GM23248 (cell line): ENCODE data around the gene MPC1.

Experiments
- EZH2 ChIP-seq: fragments of 200-600 bp; sonication (generic); IDR thresholded peaks from 2 replicates; pipeline ENCODE4 v1.6.1; 2018; ENCODE audit warnings: antibody characterized with exemption, mild to moderate bottlenecking; ENCODE audit not compliant: insufficient read depth, poor library complexity, severe bottlenecking
- EZH2phosphoT487 ChIP-seq: fragments of 200-600 bp; sonication (generic); IDR thresholded peaks from 2 replicates; pipeline ENCODE4 v1.6.1; 2018; ENCODE audit warnings: antibody characterized with exemption, moderate library complexity, mild to moderate bottlenecking, low read depth; ENCODE audit not compliant: insufficient read depth

DNA sequence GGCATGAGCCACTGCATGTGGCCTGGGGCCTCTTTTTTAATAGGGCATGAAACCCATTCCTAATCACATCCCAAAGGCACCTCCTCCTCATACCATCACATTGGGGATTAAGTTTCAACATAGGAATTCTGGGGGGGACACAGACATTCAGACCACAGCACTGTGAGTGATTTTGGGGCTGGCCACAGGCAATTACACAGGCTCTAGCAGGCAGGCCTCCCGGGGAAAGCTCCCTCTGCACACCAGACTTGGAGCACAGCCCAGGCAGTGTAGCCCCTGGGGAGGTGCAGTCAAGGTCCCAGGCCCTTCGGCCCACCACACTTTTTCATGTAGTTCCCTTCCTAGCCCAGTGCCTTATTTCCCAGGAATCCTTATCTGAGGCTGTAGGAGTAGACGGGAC is 45.9 kb downstream of the MPC1 start:
- no peak for TF ChIP-seq EZH2
- no peak for TF ChIP-seq EZH2phosphoT487
